Measurements from ENCODE around the gene CACNB4.
"Not testable (repeated sequence)": the region's sequence is repeated elsewhere in the genome, so short reads cannot be mapped to it uniquely, and the experiment has no call there.

CACNB4 gene

GRCh38 chr2:151796774-151797173 lies 302.1 kb downstream of the CACNB4 start:
- TF ChIP-seq, protein P1, sequence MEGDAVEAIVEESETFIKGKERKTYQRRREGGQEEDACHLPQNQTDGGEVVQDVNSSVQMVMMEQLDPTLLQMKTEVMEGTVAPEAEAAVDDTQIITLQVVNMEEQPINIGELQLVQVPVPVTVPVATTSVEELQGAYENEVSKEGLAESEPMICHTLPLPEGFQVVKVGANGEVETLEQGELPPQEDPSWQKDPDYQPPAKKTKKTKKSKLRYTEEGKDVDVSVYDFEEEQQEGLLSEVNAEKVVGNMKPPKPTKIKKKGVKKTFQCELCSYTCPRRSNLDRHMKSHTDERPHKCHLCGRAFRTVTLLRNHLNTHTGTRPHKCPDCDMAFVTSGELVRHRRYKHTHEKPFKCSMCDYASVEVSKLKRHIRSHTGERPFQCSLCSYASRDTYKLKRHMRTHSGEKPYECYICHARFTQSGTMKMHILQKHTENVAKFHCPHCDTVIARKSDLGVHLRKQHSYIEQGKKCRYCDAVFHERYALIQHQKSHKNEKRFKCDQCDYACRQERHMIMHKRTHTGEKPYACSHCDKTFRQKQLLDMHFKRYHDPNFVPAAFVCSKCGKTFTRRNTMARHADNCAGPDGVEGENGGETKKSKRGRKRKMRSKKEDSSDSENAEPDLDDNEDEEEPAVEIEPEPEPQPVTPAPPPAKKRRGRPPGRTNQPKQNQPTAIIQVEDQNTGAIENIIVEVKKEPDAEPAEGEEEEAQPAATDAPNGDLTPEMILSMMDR (IDR thresholded peaks at IDR 0.05; ENCODE audit: control insufficient read depth, insufficient read depth, low read depth, low read length, missing control alignments) = no peak
- no peak overlapping the region for H3K4me3 ChIP-seq (ENCODE audit: control insufficient read depth, low read depth, low read length)
- no peak for DNase-seq (ENCODE audit: low read depth)

DNA sequence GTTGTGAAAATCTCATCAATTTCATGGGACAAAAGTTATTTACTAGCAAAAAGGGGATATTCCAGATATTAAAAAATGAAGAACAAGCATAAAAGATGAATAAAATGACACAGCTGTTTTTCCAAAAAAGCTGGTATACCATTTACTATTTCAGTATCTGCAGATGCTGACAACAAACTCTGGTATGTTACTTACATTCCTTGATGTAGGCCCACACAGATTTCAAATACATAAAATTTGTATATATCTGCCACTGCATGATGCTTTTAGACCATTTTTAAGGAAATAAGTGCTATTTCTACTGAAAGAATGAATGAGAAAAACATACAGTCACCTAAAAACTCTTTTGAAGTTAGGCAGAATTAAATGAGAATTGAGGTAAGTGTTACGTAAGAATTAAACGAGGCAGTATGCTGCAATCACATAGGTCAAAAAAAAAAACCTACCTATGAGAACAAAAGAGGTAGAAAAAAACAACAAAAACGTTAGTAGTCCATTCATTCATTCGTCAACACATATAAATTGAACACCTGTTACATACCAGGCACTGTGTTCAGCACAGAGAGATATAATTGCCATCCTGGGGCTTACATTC lies 303.1 kb downstream of the CACNB4 start:
- TF ChIP-seq, protein P1 (IDR thresholded peaks at IDR 0.05; ENCODE audit: control insufficient read depth, insufficient read depth, low read depth, low read length, missing control alignments) = no peak
- no peak for DNase-seq (ENCODE audit: low read depth)
- no peak overlapping the region for H3K4me3 ChIP-seq (ENCODE audit: control insufficient read depth, low read depth, low read length)

GRCh38 chr2:151794422-151794821 lies 304.4 kb downstream of the CACNB4 start:
- H3K4me3 ChIP-seq (ENCODE audit: control insufficient read depth, low read depth, low read length); DNase-seq (ENCODE audit: low read depth): not testable (repeated sequence)

GRCh38 chr2:151793123-151793522 lies 305.7 kb downstream of the CACNB4 start:
- no peak overlapping the region for H3K4me3 ChIP-seq (ENCODE audit: control insufficient read depth, low read depth, low read length)
- DNase-seq (ENCODE audit: low read depth) = no peak
- TF ChIP-seq, protein P1 (IDR thresholded peaks at IDR 0.05; ENCODE audit: control insufficient read depth, insufficient read depth, low read depth, low read length, missing control alignments) = no peak

DNA sequence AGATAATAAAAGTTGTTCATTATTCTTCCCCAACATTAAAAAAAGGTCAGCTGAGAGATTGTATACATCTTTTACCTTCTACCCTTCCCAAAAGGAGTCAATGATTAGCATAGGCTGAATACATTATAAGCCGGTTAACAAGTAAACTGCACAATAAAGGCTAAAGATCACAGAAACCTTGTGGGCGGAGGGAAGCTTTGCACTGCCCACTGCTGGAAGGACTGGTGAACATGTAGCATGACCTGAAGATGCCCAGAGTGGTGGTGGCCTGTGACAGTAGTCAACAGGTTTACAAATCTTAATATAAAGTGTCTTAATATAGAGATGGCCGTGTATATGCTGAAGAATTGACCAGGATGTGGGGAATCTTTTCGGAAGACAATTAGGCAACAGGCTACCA lies 306.3 kb downstream of the CACNB4 start:
- no peak overlapping the region for H3K4me3 ChIP-seq (ENCODE audit: control insufficient read depth, low read depth, low read length)
- TF ChIP-seq, protein P1 (IDR thresholded peaks at IDR 0.05; ENCODE audit: control insufficient read depth, insufficient read depth, low read depth, low read length, missing control alignments) = no peak
- no peak for DNase-seq (ENCODE audit: low read depth)

- no peak for DNase-seq (ENCODE audit: low read depth)
- TF ChIP-seq, protein P1 (IDR thresholded peaks at IDR 0.05; ENCODE audit: control insufficient read depth, insufficient read depth, low read depth, low read length, missing control alignments) = no peak
- no peak overlapping the region for H3K4me3 ChIP-seq (ENCODE audit: control insufficient read depth, low read depth, low read length)
These were observed 307.3 kb downstream of the CACNB4 start for GRCh38 chr2:151791545-151791944.

DNA sequence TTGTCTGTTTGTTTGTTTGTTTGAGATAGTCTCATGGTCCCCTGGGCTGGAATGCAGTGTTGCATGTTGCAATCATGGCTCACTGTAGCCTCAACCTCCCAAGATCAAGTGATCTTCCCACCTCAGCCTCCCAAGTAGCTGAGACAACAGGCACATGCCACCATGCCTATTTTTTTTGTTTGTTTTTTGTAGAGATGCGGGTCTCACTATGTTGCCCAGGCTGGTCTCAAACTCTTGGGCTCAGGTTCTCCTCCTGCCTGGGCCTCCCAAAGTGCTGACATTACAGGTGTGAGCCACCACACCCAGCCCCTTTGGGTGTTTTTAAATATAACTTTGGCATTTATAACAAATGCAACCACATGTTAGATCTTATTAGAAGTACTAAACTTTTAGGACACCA lies 308.2 kb downstream of the CACNB4 start:
- H3K4me3 ChIP-seq (ENCODE audit: control insufficient read depth, low read depth, low read length) = no peak overlapping the region
- TF ChIP-seq, protein P1 (IDR thresholded peaks at IDR 0.05; ENCODE audit: control insufficient read depth, insufficient read depth, low read depth, low read length, missing control alignments) = no peak
- no peak for DNase-seq (ENCODE audit: low read depth)
